ENCODE data around the gene CCND1.

DNA sequence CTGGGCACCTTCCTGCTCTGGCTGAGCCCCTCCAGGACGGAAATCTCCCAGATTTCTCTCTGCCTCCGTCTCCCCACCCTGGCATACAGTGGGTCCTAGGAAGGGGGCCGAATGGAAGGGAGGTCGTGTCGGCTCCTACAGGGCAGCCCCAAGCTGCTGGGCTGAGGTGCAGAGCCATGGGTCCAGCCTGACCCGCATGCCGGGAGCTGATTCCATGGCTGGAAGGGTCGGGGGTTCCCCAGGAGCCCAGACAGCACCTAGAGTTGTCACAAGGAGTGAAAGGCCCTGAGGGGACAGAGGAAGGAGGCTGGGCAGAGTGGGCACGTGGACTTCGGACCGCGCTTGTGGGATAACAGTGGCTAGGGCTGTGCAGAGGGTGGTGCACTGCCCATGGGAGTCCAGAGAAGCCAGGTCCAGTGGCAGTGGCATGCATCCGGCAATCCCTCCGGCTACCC, 16.5 kb downstream of the CCND1 start:
- TF ChIP-seq, protein P1, sequence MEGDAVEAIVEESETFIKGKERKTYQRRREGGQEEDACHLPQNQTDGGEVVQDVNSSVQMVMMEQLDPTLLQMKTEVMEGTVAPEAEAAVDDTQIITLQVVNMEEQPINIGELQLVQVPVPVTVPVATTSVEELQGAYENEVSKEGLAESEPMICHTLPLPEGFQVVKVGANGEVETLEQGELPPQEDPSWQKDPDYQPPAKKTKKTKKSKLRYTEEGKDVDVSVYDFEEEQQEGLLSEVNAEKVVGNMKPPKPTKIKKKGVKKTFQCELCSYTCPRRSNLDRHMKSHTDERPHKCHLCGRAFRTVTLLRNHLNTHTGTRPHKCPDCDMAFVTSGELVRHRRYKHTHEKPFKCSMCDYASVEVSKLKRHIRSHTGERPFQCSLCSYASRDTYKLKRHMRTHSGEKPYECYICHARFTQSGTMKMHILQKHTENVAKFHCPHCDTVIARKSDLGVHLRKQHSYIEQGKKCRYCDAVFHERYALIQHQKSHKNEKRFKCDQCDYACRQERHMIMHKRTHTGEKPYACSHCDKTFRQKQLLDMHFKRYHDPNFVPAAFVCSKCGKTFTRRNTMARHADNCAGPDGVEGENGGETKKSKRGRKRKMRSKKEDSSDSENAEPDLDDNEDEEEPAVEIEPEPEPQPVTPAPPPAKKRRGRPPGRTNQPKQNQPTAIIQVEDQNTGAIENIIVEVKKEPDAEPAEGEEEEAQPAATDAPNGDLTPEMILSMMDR (IDR thresholded peaks at IDR 0.05), result no peak
- TF ChIP-seq EP300 (IDR thresholded peaks at IDR 0.05) (no peak), POLR2A (IDR thresholded peaks at IDR 0.05; ENCODE audit: low read depth) (no peak)
